DND-41 (cell line): Measurements from ENCODE around the gene HMGA1.

Source experiments
- ATAC-seq: fragments of 200-7000 bp; cut with Tn5 transposase; 3 replicates; pipeline ENCODE4 v1.9.1; 2021; ENCODE audit warnings: low read depth; ENCODE audit not compliant: insufficient read depth
- DNase-seq: peaks from one replicate; pipeline ENCODE4 v3.0.0-alpha.2; 2020
- H2AFZ ChIP-seq: 2 replicates; pipeline ENCODE4 v1.6.0; 2012; ENCODE audit warnings: low read depth, low read length
- H3K27ac ChIP-seq: 2 replicates; pipeline ENCODE4 v1.5.1; 2012; ENCODE audit warnings: low read length, inconsistent platforms
- H3K27me3 ChIP-seq: fragments of 200-600 bp; sonication (generic); 2 replicates; pipeline ENCODE4 v1.6.0; 2012; ENCODE audit warnings: low read length, mild to moderate bottlenecking, inconsistent platforms; ENCODE audit not compliant: insufficient read depth, poor library complexity
- H3K36me3 ChIP-seq: 2 replicates; pipeline ENCODE4 v1.5.1; 2012; ENCODE audit warnings: low read length, inconsistent platforms; ENCODE audit not compliant: insufficient read depth
- H3K4me1 ChIP-seq: 2 replicates; pipeline ENCODE4 v1.5.1; 2012; ENCODE audit warnings: mild to moderate bottlenecking, low read length; ENCODE audit not compliant: insufficient read depth
- H3K4me2 ChIP-seq: 2 replicates; pipeline ENCODE4 v1.6.0; 2012; ENCODE audit warnings: mild to moderate bottlenecking, moderate library complexity, low read length, inconsistent platforms; ENCODE audit not compliant: insufficient read depth
- H3K4me3 ChIP-seq, 2 experiments: fragments of 200-600 bp in 1 of 2; shearing (Covaris generic) in 1 of 2; 2 replicates each; pipeline ENCODE4 v1.5.1; 2012 to 2016; ENCODE audit warnings: inconsistent platforms in 2 of 2, low read length in 2 of 2, mild to moderate bottlenecking in 2 of 2, low read depth in 1 of 2, moderate library complexity in 1 of 2
- H3K79me2 ChIP-seq: 2 replicates; pipeline ENCODE4 v1.6.0; 2012; ENCODE audit warnings: low read length, inconsistent platforms; ENCODE audit not compliant: insufficient read depth
- H3K9ac ChIP-seq: 2 replicates; pipeline ENCODE4 v1.6.0; 2012; ENCODE audit warnings: low read depth, mild to moderate bottlenecking, inconsistent platforms, low read length, moderate library complexity
- H3K9me3 ChIP-seq: 2 replicates; pipeline ENCODE4 v1.5.1; 2012; ENCODE audit warnings: low read length, moderate library complexity, mild to moderate bottlenecking, inconsistent platforms; ENCODE audit not compliant: insufficient read depth, severe bottlenecking
- H4K20me1 ChIP-seq: 2 replicates; pipeline ENCODE4 v1.6.0; 2012; ENCODE audit warnings: low read length; ENCODE audit not compliant: insufficient read depth
- EZH2 ChIP-seq: IDR thresholded peaks from 3 replicates; pipeline ENCODE4 v1.6.1; 2012; ENCODE audit warnings: borderline replicate concordance, low read depth, mild to moderate bottlenecking, moderate library complexity, low read length, inconsistent platforms; ENCODE audit not compliant: severe bottlenecking
- TF ChIP-seq, protein P1 (sequence below): IDR thresholded peaks from 2 replicates; pipeline ENCODE4 v1.5.1; 2012; ENCODE audit warnings: borderline replicate concordance, low read length, moderate library complexity, mild to moderate bottlenecking; ENCODE audit not compliant: poor library complexity, severe bottlenecking; ENCODE audit errors: extremely low read depth

HMGA1 gene

GRCh38 chr6:34272013-34272926 is 35.6 kb downstream of the HMGA1 start:
- DNase-seq (no peak), ATAC-seq (no peak)
- no peaks in the 10 kb centered on the region for H4K20me1 ChIP-seq
- no peaks in the 10 kb centered on the region for H3K79me2 ChIP-seq
- H3K36me3 ChIP-seq, result no peaks in the 10 kb centered on the region
- H3K9ac ChIP-seq, result no peak overlapping the region
- no peak for TF ChIP-seq EZH2
- TF ChIP-seq, protein P1, sequence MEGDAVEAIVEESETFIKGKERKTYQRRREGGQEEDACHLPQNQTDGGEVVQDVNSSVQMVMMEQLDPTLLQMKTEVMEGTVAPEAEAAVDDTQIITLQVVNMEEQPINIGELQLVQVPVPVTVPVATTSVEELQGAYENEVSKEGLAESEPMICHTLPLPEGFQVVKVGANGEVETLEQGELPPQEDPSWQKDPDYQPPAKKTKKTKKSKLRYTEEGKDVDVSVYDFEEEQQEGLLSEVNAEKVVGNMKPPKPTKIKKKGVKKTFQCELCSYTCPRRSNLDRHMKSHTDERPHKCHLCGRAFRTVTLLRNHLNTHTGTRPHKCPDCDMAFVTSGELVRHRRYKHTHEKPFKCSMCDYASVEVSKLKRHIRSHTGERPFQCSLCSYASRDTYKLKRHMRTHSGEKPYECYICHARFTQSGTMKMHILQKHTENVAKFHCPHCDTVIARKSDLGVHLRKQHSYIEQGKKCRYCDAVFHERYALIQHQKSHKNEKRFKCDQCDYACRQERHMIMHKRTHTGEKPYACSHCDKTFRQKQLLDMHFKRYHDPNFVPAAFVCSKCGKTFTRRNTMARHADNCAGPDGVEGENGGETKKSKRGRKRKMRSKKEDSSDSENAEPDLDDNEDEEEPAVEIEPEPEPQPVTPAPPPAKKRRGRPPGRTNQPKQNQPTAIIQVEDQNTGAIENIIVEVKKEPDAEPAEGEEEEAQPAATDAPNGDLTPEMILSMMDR, result peak; percentile 22
- no peak overlapping the region for H3K4me3 ChIP-seq
- no peaks in the 10 kb centered on the region for H3K9me3 ChIP-seq
- no peak overlapping the region for H3K27ac ChIP-seq
- no peak overlapping the region for H3K4me2 ChIP-seq
- H3K27me3 ChIP-seq, result no peaks in the 10 kb centered on the region
- no peak overlapping the region for H2AFZ ChIP-seq
- H3K4me1 ChIP-seq, result no peaks in the 10 kb centered on the region

DNA sequence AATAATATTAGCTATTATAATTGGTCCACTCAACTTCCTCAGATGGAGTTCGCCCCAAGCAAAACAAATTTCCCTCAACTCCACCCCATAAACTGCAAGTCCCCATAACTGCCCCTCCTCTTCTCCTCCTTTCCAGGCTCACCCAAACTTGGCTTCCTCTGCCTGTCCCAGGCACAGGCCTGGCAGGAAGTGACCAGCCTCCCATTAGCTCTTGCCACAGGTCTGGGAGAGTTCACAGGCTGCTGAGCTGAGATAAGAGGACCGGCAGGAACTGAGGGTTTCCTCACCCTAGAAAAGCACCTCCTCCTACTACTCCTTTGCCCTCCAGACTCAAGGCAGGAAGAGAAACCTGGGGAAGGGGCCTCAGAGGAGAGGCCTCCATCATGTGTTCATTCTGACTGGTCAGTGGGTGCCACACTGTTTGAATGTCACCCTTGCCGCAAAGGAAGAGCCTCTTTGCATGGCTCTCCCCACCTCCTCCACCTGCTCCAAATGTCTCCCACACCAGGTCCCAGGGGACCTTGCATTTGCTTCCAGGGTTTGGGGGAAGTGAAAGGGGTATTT is 36.7 kb downstream of the HMGA1 start:
- TF ChIP-seq, protein P1, result no peak
- no peak for TF ChIP-seq EZH2
- no peak for ATAC-seq
- Histone ChIP-seq H3K79me2 (no peaks in the 10 kb centered on the region), H2AFZ (no peak overlapping the region), H3K9me3 (no peaks in the 10 kb centered on the region), H3K36me3 (no peaks in the 10 kb centered on the region), H3K4me2 (no peak overlapping the region), H3K4me1 (no peaks in the 10 kb centered on the region), H3K27me3 (no peaks in the 10 kb centered on the region), H3K4me3 (no peak overlapping the region), H4K20me1 (no peaks in the 10 kb centered on the region), H3K9ac (no peak overlapping the region), H3K27ac (no peak overlapping the region)
- no peak for DNase-seq

DNA sequence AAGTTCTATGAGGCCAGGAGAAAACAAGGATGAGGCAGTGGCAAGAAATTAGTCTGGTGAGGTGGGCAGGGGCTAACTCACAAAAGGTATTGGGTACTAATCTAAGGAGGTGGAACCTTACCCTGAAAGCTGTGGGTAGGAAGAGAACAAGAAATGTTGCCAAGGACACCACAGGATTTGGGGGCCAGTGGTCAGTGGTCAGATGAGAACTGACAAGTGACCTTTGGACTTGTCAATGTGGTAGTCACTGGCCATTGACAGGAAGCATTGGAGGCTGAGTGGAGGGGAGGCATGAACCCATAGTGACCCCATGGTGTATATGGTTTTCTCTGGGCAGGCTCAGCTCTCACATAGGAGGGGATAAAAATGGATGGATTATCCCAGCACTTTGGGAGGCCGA is 37.5 kb downstream of the HMGA1 start:
- Histone ChIP-seq H3K4me2 (no peak overlapping the region), H3K36me3 (peaks cover 7% of the 10 kb centered on the region), H3K9me3 (no peaks in the 10 kb centered on the region), H3K9ac (no peak overlapping the region), H3K27me3 (no peaks in the 10 kb centered on the region), H2AFZ (no peak overlapping the region), H3K4me3 (no peak overlapping the region), H4K20me1 (no peaks in the 10 kb centered on the region), H3K4me1 (no peaks in the 10 kb centered on the region), H3K79me2 (no peaks in the 10 kb centered on the region), H3K27ac (no peak overlapping the region)
- ATAC-seq (no peak), DNase-seq (no peak)
- TF ChIP-seq, protein P1, result no peak
- no peak for TF ChIP-seq EZH2
